Measurements from ENCODE around the gene CYS1. TPM values are rescaled to one million over a fixed set of nuclear protein-coding genes. Genes with fewer than 3 reads are reported as not detected.

Gene CYS1
- total and polyA plus RNA-seq, 2 donors (not counting 3 experiments of a cell fraction or from before 2014, with no cell fraction given) = not detected

DNA sequence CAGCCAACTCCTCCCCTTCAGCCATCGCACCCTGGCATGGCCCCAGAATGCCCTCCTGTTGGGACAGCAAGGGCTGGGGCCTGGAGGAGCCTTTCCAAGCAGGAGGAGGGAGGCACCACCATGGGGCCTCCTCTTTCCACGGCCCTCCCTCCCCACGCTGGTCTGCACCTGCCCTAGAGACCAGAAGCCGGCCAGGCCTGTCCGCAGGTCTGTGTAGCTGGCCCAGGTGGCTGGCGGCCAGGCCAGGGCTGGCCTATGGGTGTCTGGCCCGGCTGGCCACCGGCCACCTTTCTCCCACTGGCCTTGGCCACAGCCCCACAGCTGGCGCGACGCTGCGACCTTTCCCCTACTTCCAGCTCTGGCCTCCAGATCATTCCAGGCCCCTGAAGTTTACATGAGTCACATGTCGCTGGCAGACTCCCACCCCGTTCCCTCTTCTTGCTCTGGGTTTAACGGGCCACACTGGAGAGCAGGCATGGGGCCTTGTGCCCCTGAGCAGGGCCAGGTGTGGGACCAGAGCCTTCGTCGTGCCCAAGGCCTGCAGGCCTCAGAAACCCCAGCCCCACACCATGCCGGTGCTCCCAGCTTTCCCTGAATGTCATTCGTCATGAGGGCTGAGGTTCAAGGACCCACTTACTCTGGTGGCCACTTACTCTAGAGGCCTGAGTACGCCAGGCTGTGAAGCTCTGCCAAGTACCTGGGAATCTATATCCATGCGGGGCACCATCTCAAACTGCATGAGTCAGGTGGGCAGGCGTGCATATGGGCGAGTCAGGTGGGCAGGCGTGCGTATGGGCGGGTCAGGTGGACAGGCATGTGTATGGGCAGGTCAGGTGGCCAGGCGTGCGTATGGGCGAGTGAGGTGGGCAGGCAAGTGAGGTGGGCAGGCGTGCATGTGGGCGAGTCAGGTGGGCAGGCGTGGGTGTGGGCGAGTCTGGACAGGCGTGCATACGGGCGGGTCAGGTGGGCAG is 70.1 kb downstream of the CYS1 start:
- Histone ChIP-seq H3K9ac (replicated peaks; ENCODE audit: extremely low read depth, insufficient read depth, low read length) (no peak overlapping the region), H3K79me2 (ENCODE audit: control insufficient read depth, insufficient read depth, low read length) (no peaks in the 10 kb centered on the region), H3K36me3 (ENCODE audit: control insufficient read depth in 2 of 2, extremely low read depth in 1 of 2, insufficient read depth in 2 of 2, low read length in 2 of 2) (no peaks in the 10 kb centered on the region), H3K9me3 (replicated peaks; ENCODE audit: control insufficient read depth, insufficient read depth, low read length) (no peaks in the 10 kb centered on the region), H3K27me3 (ENCODE audit: control insufficient read depth in 2 of 2, insufficient read depth in 2 of 2, low read length in 2 of 2) (no peaks in the 10 kb centered on the region), H2AFZ (ENCODE audit: low read depth, low read length) (no peak overlapping the region), H3K27ac (ENCODE audit: insufficient read depth, low read depth, low read length) (no peak overlapping the region), H3K4me1 (ENCODE audit: control insufficient read depth, extremely low read depth, insufficient read depth, low read length) (no peaks in the 10 kb centered on the region), H3K9me1 (replicated peaks; ENCODE audit: control insufficient read depth, extremely low read depth, insufficient read depth, low read length) (no peaks in the 10 kb centered on the region), H3K4me3 (replicated peaks in 1 of 3; ENCODE audit: insufficient read depth in 1 of 3, low read depth in 1 of 3, low read length in 3 of 3) (no peak overlapping the region), H3K4me2 (ENCODE audit: insufficient read depth, low read length) (no peak overlapping the region), H4K20me1 (replicated peaks; ENCODE audit: control insufficient read depth, extremely low read depth, insufficient read depth, low read length) (no peaks in the 10 kb centered on the region)
- dilution Hi-C loops (cut with MboI; ENCODE audit: extremely low pct_ligation_motif_present, low sequenced_read_pairs) (no loop called here), intact Hi-C loops (cut with micrococcal nuclease) (no loop called here)
- TF ChIP-seq CTCF (IDR thresholded peaks at IDR 0.05; ENCODE audit: extremely low read depth in 1 of 2, insufficient read depth in 1 of 2, low read depth in 1 of 2, low read length in 2 of 2) (no peak), POLR2AphosphoS5 (IDR thresholded peaks at IDR 0.05; ENCODE audit: insufficient read depth, low read depth, low read length) (no peak), POLR2A (IDR thresholded peaks at IDR 0.05; ENCODE audit: low read depth, low read length) (no peak), JUN (IDR thresholded peaks at IDR 0.05; ENCODE audit: borderline replicate concordance, insufficient read depth, insufficient read length, low read depth) (no peak), FOS (IDR thresholded peaks at IDR 0.05; ENCODE audit: borderline replicate concordance, insufficient read depth, low read length) (no peak), MYC (IDR thresholded peaks at IDR 0.05; ENCODE audit: low read depth, low read length) (no peak), EZH2 (IDR thresholded peaks at IDR 0.05; ENCODE audit: borderline replicate concordance, low read depth, low read length, severe bottlenecking) (no peak), GATA2 (IDR thresholded peaks at IDR 0.05; ENCODE audit: insufficient read depth, insufficient read length, low read depth, low read length) (no peak)
- TF ChIP-seq, protein P1, sequence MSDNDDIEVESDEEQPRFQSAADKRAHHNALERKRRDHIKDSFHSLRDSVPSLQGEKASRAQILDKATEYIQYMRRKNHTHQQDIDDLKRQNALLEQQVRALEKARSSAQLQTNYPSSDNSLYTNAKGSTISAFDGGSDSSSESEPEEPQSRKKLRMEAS (IDR thresholded peaks at IDR 0.05; ENCODE audit: insufficient read depth, insufficient read length) = no peak
- DNase-seq (ENCODE audit: low read depth, low spot score) (no peak), FAIRE-seq (no peak)
- POLR2A ChIA-PET = no interaction called here
- no TSS peak for BruUV-seq (replicated peaks)
- CTCF ChIA-PET = interaction anchor here (0.6 to 5.7 kb wide), 3 partner anchors 26 to 38 kb away, joined by 3 to 53 read pairs (median 8); no protein-coding TSS in a partner anchor

Data from endothelial cell of umbilical vein (primary cell).